SK-N-SH treated with all-trans-retinoic acid at 6 μM for 48 hours (cell line): ENCODE data around the gene GPSM3.

Experiments used
- POU6F1 ChIP-seq: fragments of 250-450 bp; sonication (Bioruptor Pico); IDR thresholded peaks from 2 replicates; pipeline ENCODE4 v1.8.0; 2021; ENCODE audit warnings: low read depth, mild to moderate bottlenecking, moderate library complexity, borderline replicate concordance
- ZFP30 ChIP-seq: fragments of 450-650 bp; formaldehyde crosslinking; IDR thresholded peaks from 2 replicates; pipeline ENCODE4 v1.5.0; 2022; ENCODE audit warnings: mild to moderate bottlenecking, moderate library complexity
- ZNF8 ChIP-seq: fragments of 450-650 bp; formaldehyde crosslinking; IDR thresholded peaks from 2 replicates; pipeline ENCODE4 v1.5.0; 2020; ENCODE audit warnings: mild to moderate bottlenecking, moderate library complexity

DNA sequence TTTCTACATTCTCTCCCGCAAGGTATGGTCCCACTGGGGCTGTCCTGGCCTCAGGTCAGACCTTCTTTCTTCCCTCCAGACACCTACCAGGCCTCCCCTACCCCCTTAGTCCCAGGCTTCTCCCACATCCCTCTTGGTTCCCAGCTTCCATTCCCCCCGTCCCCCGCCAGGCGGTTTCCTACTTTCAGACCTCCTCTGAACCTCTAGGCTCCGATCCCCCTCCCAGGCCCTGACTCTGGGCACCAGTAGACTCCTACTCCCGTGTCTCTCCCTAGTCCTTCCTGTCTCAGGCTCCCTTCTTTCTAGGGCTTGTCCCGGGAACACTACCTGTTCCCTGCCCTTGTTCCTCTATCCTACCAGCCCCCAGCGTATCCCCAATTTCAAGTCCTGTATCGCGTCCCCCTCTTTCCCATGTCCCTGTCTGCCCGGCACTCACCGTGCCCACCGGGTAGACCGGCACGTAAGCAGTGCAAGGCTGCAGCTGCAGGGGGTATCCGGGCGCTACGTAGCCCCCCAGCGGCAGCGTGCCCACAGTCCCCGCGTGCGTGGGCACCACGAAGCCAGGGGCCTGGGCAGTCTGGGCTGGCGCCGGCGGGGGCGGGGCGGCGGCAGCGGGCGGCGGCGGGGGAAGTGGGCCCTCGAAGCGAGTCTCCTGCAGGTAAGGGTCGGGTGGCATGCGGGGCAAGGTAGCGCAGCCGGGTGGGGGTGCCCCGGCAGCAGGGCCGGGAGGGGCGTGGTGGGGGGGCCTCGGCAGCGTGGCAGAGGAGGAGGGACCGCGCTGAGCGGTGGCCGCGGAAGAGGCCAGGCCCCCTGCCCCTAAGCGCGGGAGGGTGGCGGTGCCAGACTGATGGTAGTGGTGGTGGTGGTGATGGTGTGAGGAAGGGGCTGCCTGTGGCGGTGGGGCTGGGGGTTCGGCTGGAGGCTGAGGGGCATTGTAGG lies 42.2 kb downstream of the GPSM3 start:
- no peak for TF ChIP-seq POU6F1
- no peak for TF ChIP-seq ZFP30 (CRISPR knock-in tag)
- no peak for TF ChIP-seq ZNF8 (CRISPR knock-in tag)
